ENCODE results near the gene COL27A1. TPM values are rescaled to one million over a fixed set of nuclear protein-coding genes. Genes with fewer than 3 reads are reported as not detected.

COL27A1 gene
- total RNA-seq, 6 experiments from 2014 or later = 22.2 to 24.1 (median 23.4) TPM

DNA sequence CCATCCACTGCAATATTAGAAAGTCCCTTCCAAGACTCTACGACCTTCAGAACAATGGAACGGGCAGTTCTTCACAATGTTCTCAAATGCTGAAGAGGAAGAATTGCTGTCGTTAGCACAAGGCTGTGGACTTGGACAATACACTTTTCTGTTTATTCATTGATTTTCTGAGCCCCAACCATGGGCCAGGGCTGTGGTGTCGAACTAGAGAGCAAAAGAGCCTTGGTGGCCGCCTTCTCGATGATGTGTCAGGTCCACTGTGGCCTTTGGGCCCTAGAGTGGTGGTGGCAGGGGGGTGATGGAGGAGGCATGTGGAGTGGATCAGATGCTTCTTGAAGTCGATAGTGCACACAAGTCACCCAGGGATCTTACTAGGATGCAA, 37.7 kb upstream of the COL27A1 start:
- Mint-ChIP-seq H3K27ac (no peak overlapping the region), H3K9me3 (no peaks in the 10 kb centered on the region), H3K36me3 (ENCODE audit: low read depth) (no peaks in the 10 kb centered on the region), H3K4me1 (ENCODE audit: low read depth) (peaks cover 19% of the 10 kb centered on the region), H3K4me3 (no peak overlapping the region), H3K27me3 (ENCODE audit: insufficient read depth) (peaks cover 28% of the 10 kb centered on the region)
- no peak for DNase-seq
- TF ChIP-seq, protein P1, sequence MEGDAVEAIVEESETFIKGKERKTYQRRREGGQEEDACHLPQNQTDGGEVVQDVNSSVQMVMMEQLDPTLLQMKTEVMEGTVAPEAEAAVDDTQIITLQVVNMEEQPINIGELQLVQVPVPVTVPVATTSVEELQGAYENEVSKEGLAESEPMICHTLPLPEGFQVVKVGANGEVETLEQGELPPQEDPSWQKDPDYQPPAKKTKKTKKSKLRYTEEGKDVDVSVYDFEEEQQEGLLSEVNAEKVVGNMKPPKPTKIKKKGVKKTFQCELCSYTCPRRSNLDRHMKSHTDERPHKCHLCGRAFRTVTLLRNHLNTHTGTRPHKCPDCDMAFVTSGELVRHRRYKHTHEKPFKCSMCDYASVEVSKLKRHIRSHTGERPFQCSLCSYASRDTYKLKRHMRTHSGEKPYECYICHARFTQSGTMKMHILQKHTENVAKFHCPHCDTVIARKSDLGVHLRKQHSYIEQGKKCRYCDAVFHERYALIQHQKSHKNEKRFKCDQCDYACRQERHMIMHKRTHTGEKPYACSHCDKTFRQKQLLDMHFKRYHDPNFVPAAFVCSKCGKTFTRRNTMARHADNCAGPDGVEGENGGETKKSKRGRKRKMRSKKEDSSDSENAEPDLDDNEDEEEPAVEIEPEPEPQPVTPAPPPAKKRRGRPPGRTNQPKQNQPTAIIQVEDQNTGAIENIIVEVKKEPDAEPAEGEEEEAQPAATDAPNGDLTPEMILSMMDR (IDR thresholded peaks at IDR 0.05) = no peak

DNA sequence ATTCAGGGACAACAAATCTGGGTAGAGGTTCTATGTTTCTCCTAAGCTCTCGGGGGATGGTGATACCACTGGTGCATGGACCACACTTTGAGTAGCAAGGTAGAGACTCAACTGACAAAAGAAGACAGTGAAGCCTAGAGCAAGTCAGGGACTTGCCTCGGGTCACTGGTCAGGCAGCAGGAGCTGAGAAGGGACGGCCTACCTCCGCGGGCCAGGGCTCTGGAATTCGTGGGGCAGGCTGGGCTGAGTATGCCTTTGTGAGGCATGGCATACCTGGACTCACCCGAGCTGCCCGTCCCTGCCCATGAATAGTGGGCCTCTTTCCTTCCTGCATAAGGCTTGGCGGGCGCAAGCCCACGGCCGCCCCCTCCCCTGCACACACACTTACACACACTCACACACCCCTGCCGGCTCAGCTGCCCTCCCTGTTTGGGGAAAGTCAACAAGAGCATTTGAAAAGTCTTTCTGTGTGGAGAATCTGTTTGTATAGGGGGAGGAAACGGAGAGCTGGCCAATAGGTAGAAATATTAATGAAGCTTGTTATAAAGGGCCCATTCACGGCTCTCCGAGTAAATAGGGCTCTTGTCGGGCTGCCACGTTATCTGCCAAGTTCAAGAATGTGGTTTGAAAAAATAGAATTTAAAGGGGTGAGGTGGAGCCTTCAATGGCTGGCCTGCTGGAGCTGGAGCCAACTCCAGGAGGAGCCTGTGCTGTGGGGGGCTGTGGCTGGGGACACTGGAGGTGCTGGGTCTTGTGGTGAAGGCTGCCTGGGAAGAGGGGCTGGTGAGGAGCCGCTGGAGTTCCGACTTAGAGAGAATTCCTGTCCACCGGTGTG, 37.1 kb upstream of the COL27A1 start:
- peaks cover 13% of the 10 kb centered on the region for H3K4me1 Mint-ChIP-seq (ENCODE audit: low read depth)
- H3K36me3 Mint-ChIP-seq (ENCODE audit: low read depth) = no peaks in the 10 kb centered on the region
- TF ChIP-seq, protein P1 (IDR thresholded peaks at IDR 0.05) = no peak
- no peak overlapping the region for H3K27ac Mint-ChIP-seq
- H3K9me3 Mint-ChIP-seq = no peaks in the 10 kb centered on the region
- DNase-seq = no peak
- H3K27me3 Mint-ChIP-seq (ENCODE audit: insufficient read depth) = peaks cover 27% of the 10 kb centered on the region
- no peak overlapping the region for H3K4me3 Mint-ChIP-seq

DNA sequence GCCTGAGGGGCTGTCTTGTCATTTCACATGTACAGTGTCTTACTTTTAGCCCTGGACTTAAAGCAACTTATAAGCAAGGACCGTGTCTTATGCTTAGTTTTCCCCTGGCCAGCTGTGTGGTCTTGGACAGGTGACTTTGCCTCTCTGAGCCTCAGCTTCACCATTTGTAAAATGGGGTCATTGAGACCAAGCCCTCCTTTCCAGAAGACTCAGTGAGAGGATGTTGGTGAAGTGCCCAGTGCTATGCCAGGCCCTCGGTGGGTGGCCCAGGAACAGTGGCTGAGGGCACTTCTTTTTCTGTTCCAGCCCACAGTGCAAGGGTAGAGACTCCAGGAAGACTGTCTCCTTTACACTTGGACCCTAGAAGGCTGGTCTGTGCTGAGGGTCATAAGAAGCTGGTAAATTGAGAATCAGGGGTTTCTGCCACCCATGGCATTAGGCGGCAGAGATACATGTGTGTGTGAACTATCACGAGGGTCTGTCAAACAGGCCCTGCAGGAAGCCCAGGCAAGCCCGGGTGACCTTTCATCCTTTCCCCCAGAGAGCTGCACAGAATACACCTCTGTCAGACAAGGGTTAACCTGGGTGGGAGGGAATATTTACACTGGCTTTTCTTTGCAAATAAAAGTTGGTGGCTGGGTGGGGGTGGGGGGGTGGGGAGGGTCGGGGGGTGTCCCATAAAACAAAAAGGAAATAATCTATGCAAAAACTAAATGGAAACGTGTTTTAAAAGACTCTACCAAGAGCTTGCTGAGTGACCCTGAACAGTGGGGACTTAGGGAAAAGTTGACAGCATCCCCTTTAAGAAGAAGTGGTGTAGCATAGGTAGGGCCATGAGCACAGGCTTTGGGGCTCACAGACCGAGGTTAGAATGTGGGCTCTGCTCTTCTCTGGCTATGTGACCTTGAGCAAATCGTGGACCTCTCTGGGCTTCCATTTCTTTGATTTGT, 35.8 kb upstream of the COL27A1 start:
- H3K9me3 Mint-ChIP-seq = no peaks in the 10 kb centered on the region
- DNase-seq = no peak
- no peak overlapping the region for H3K4me3 Mint-ChIP-seq
- H3K27ac Mint-ChIP-seq = no peak overlapping the region
- TF ChIP-seq, protein P1 (IDR thresholded peaks at IDR 0.05) = no peak
- peaks cover 30% of the 10 kb centered on the region for H3K27me3 Mint-ChIP-seq (ENCODE audit: insufficient read depth)
- no peaks in the 10 kb centered on the region for H3K36me3 Mint-ChIP-seq (ENCODE audit: low read depth)
- H3K4me1 Mint-ChIP-seq (ENCODE audit: low read depth) = no peaks in the 10 kb centered on the region

DNA sequence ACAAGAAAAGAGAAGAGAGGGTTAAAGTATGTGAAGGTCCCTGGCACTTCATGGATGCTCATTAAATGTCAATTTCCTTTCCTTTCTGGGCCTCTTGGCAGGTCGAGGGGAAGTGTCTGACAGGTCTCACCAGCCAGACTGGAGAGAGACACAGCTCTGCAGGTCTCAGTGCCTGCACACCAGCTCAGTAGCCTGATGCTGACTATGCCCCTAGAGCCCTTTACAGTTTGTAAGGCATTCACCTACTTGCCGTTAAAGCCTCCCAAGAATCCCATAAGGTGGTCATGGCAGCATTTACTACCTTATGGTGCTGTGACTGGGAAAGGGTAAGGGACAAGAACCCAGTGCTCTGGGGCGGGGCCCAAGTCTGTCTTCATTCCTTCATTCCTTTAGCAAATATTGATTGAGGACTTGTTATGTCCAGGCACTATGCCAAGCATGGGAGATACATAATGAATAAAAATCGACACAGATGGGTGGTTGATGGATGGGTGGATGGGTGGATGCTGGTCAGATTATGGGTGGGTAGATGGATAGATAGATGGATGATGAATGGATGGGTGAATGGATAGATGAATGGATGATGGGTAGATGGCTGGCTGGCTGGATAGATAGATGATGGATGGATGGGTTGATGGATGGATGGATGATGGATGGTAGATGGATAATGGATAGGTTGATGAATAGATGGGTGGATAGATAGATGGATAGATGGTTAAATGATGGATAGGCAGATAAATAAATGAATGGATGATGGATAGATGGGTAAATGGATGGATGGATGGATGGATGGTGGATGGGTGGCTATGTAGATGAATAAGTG, 34.9 kb upstream of the COL27A1 start:
- TF ChIP-seq, protein P1 (IDR thresholded peaks at IDR 0.05) = no peak
- Mint-ChIP-seq H3K36me3 (ENCODE audit: low read depth) (no peaks in the 10 kb centered on the region), H3K4me1 (ENCODE audit: low read depth) (no peaks in the 10 kb centered on the region), H3K27ac (no peak overlapping the region), H3K27me3 (ENCODE audit: insufficient read depth) (peaks cover 32% of the 10 kb centered on the region), H3K9me3 (no peaks in the 10 kb centered on the region), H3K4me3 (no peak overlapping the region)
- DNase-seq = no peak

Measured in HFFc6 (cell line).